ENCODE measurements around the gene TNS1.

Gene TNS1

GRCh38 chr2:217931846-217932560 is 70.8 kb downstream of the TNS1 start:
- FAIRE-seq (no peak), DNase-seq (ENCODE audit: low spot score) (no peak)

GRCh38 chr2:217930761-217931563 is 71.8 kb downstream of the TNS1 start:
- FAIRE-seq: no peak
- DNase-seq (ENCODE audit: low spot score): no peak

GRCh38 chr2:217929757-217930707 is 72.8 kb downstream of the TNS1 start:
- DNase-seq (ENCODE audit: low spot score): no peak
- FAIRE-seq: no peak

- DNase-seq (ENCODE audit: low spot score) (no peak), FAIRE-seq (no peak)
These were observed 73.5 kb downstream of the TNS1 start for GRCh38 chr2:217929272-217929671.

- DNase-seq (ENCODE audit: low spot score) (no peak), FAIRE-seq (no peak)
These were observed 74.2 kb downstream of the TNS1 start for GRCh38 chr2:217928324-217929181.

- FAIRE-seq: no peak
- DNase-seq (ENCODE audit: low spot score): no peak
These were observed 75.0 kb downstream of the TNS1 start for GRCh38 chr2:217927601-217928323.

- no peak for FAIRE-seq
These were observed 76.0 kb downstream of the TNS1 start for GRCh38 chr2:217926801-217927200.

GRCh38 chr2:217924346-217924901 is 78.4 kb downstream of the TNS1 start:
- no peak for FAIRE-seq
- DNase-seq (ENCODE audit: low spot score): no peak

More at GRCh38 chr2:217926801-217927200, 76.0 kb downstream of the TNS1 start:
- no peak for DNase-seq (ENCODE audit: low spot score)

- DNase-seq (ENCODE audit: low spot score) (no peak), FAIRE-seq (no peak)
These were observed 79.6 kb downstream of the TNS1 start for GRCh38 chr2:217923007-217923686.

GRCh38 chr2:217922101-217923006 is 80.4 kb downstream of the TNS1 start:
- no peak for FAIRE-seq

GRCh38 chr2:217920879-217921603 is 81.8 kb downstream of the TNS1 start:
- FAIRE-seq (no peak), DNase-seq (ENCODE audit: low spot score) (no peak)

More at GRCh38 chr2:217922101-217923006, 80.4 kb downstream of the TNS1 start:
- no peak for DNase-seq (ENCODE audit: low spot score)

- peak; percentile 65 for DNase-seq (ENCODE audit: low spot score)
- FAIRE-seq: no peak
These were observed 82.9 kb downstream of the TNS1 start for GRCh38 chr2:217919781-217920351.

GRCh38 chr2:217919204-217919603 is 83.6 kb downstream of the TNS1 start:
- DNase-seq (ENCODE audit: low spot score) (no peak), FAIRE-seq (no peak)

GRCh38 chr2:217918308-217919024 is 84.3 kb downstream of the TNS1 start:
- DNase-seq (ENCODE audit: low spot score): no peak

GRCh38 chr2:217916504-217917254 is 86.1 kb downstream of the TNS1 start:
- no peak for DNase-seq (ENCODE audit: low spot score)
- no peak for FAIRE-seq

More at GRCh38 chr2:217918308-217919024, 84.3 kb downstream of the TNS1 start:
- FAIRE-seq: no peak

Data from urothelium cell line (cell line).